ENCODE results near the gene IRF5.
"Not testable (repeated sequence)": the region's sequence is repeated elsewhere in the genome, so short reads cannot be mapped to it uniquely, and the experiment has no call there.

IRF5 gene

GRCh38 chr7:128940494-128941322, 3.0 kb downstream of the IRF5 start:
- no peak for DNase-seq

GRCh38 chr7:128941323-128941890, 3.7 kb downstream of the IRF5 start:
- DNase-seq, result no peak

GRCh38 chr7:128941946-128942526, 4.3 kb downstream of the IRF5 start:
- DNase-seq, result no peak

GRCh38 chr7:128943251-128943650, 5.5 kb downstream of the IRF5 start:
- not testable (repeated sequence) for DNase-seq

GRCh38 chr7:128944487-128945236, 6.9 kb downstream of the IRF5 start:
- no peak for DNase-seq

GRCh38 chr7:128945668-128946366, 8.1 kb downstream of the IRF5 start:
- DNase-seq, result no peak

- DNase-seq, result no peak
Observed at GRCh38 chr7:128946936-128947830, 9.5 kb downstream of the IRF5 start.

- DNase-seq, result no peak
Observed at GRCh38 chr7:128947854-128948253, 10.1 kb downstream of the IRF5 start.

- no peak for DNase-seq
Observed at GRCh38 chr7:128948312-128948973, 10.7 kb downstream of the IRF5 start.

- no peak for DNase-seq
Observed at GRCh38 chr7:128948976-128949760, 11.4 kb downstream of the IRF5 start.

- no peak for DNase-seq
Observed at GRCh38 chr7:128951296-128951695, 13.6 kb downstream of the IRF5 start.

GRCh38 chr7:128954150-128954549, 16.4 kb downstream of the IRF5 start:
- DNase-seq, result no peak

GRCh38 chr7:128954830-128955802, 17.4 kb downstream of the IRF5 start:
- no peak for DNase-seq

GRCh38 chr7:128955981-128956380, 18.3 kb downstream of the IRF5 start:
- DNase-seq, result no peak

- no peak for DNase-seq
Observed at GRCh38 chr7:128959296-128959695, 21.6 kb downstream of the IRF5 start.

GRCh38 chr7:128961030-128961659, 23.4 kb downstream of the IRF5 start:
- DNase-seq, result no peak

- no peak for DNase-seq
Observed at GRCh38 chr7:128962899-128963298, 25.2 kb downstream of the IRF5 start.

- no peak for DNase-seq
Observed at GRCh38 chr7:128963327-128963757, 25.6 kb downstream of the IRF5 start.

GRCh38 chr7:128968624-128969023, 30.9 kb downstream of the IRF5 start:
- DNase-seq, result no peak
